ENCODE data around the gene SLC25A43. TPM values are rescaled to one million over a fixed set of nuclear protein-coding genes. Genes with fewer than 3 reads are reported as not detected.
A peak's percentile ranks its signal among the peaks of the same experiment; 100 is the strongest.

SLC25A43 gene
- total and polyA plus RNA-seq, 2 of the 4 experiments (the other 2 are of a cell fraction), result 12.3 to 12.5 TPM

DNA sequence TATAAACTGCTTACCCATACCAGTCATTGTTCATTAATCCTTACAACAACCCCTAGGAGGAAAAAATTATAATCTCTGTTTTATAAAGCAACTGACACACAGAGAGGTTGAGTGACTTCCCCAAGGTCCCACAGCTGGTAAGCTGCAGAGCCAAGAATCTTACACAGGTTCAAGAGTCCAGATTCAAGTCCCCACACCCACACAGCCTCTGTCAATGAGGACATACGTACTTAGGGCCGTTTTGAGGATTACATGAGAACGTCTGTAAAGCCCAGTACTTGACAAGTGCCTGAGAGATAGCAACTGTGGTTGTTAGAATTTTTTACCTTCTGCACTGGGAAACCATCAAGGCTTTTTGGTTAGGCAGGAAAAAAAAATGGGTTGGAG, 556 bp upstream of the SLC25A43 start:
- BruUV-seq (replicated peaks), result no TSS peak
- DNase-seq, result no peak
- CTCF ChIA-PET, result no interaction called here

More for the DNA sequence above, 556 bp upstream of the SLC25A43 start:
- Histone ChIP-seq H4K20me1 (ENCODE audit: insufficient read depth, low read length) (no peaks in the 10 kb centered on the region), H3K23ac (ENCODE audit: low read depth, low read length) (peak overlapping the region; percentile 63), H2BK120ac (ENCODE audit: low read depth, low read length) (peak overlapping the region; percentile 46; the same call in 1 of the 2 replicates), H4K5ac (ENCODE audit: low read depth, low read length) (peak overlapping the region; percentile 75), H3K4me1 (ENCODE audit: control insufficient read depth, insufficient read depth, low read length) (peaks cover 9% of the 10 kb centered on the region), H2BK5ac (ENCODE audit: low read depth, low read length, poor library complexity, severe bottlenecking) (no peak overlapping the region), H3K27ac (ENCODE audit: insufficient read depth, low read length) (peak overlapping the region; percentile 71; the same call in 1 of the 2 replicates), H2AK5ac (ENCODE audit: low read depth, low read length) (no peak overlapping the region), H2BK15ac (ENCODE audit: low read depth, low read length) (no peak overlapping the region), H2AFZ (replicated peaks; ENCODE audit: low read length, poor library complexity) (peak overlapping the region; percentile 90), H2AK9ac (replicated peaks; ENCODE audit: low read depth, low read length, poor library complexity) (peak overlapping the region; percentile 82), H4K91ac (ENCODE audit: insufficient read depth, low read depth, low read length) (peak overlapping the region; percentile 66; the same call in 1 of the 2 replicates), H3K4me2 (ENCODE audit: low read depth, low read length) (peak overlapping the region; percentile 86), H3K4me3 (ENCODE audit: insufficient read depth, low read depth, low read length) (peak overlapping the region; percentile 81), H2BK20ac (ENCODE audit: low read depth, low read length) (no peak overlapping the region), H3K18ac (ENCODE audit: low read depth, low read length) (peak overlapping the region; percentile 79; the same call in 1 of the 2 replicates), H3K79me1 (ENCODE audit: low read depth in 1 of 2, low read length in 2 of 2) (peaks cover 8 to 21% of the 10 kb centered on the region in 2 experiments; a peak in 3 of 4 replicates), H4K8ac (ENCODE audit: low read depth in 2 of 2, low read length in 2 of 2) (peak overlapping the region; percentile 88 to 97), H3K9me3 (ENCODE audit: control insufficient read depth, insufficient read depth, low read length) (no peaks in the 10 kb centered on the region), H3K14ac (replicated peaks; ENCODE audit: low read depth, low read length) (peak overlapping the region; percentile 63), H3K56ac (ENCODE audit: extremely low read depth, insufficient read depth, low read length) (no peak overlapping the region), H3K4ac (ENCODE audit: low read depth, low read length) (peak overlapping the region; percentile 75), H3K9ac (ENCODE audit: low read depth, low read length) (peak overlapping the region; percentile 75), H3K9me1 (ENCODE audit: insufficient read depth, low read length) (no peaks in the 10 kb centered on the region; the same call in 1 of the 2 replicates), H3K27me3 (ENCODE audit: control insufficient read depth, insufficient read depth, low read length) (no peaks in the 10 kb centered on the region), H3K36me3 (ENCODE audit: control insufficient read depth, insufficient read depth, low read length) (no peaks in the 10 kb centered on the region; the same call in 1 of the 2 replicates)
- in situ Hi-C loops (cut with MboI; ENCODE audit: low sequenced_read_pairs), result no loop called here
- TF ChIP-seq MAFK (IDR thresholded peaks at IDR 0.05; ENCODE audit: low read depth, low read length) (no peak), FOS (IDR thresholded peaks at IDR 0.05; ENCODE audit: low read depth, low read length) (no peak), CEBPB (IDR thresholded peaks at IDR 0.05; ENCODE audit: low read depth, low read length) (no peak), RCOR1 (IDR thresholded peaks at IDR 0.05; ENCODE audit: insufficient replicate concordance, low read length) (no peak), USF2 (IDR thresholded peaks at IDR 0.05; ENCODE audit: low read depth, low read length) (no peak), MXI1 (IDR thresholded peaks at IDR 0.05; ENCODE audit: borderline replicate concordance, low read depth, low read length) (no peak), CHD1 (IDR thresholded peaks at IDR 0.05; ENCODE audit: low read depth, low read length) (no peak), POLR2A (IDR thresholded peaks at IDR 0.05; ENCODE audit: low read depth, low read length) (no peak)
- TF ChIP-seq, protein P1, sequence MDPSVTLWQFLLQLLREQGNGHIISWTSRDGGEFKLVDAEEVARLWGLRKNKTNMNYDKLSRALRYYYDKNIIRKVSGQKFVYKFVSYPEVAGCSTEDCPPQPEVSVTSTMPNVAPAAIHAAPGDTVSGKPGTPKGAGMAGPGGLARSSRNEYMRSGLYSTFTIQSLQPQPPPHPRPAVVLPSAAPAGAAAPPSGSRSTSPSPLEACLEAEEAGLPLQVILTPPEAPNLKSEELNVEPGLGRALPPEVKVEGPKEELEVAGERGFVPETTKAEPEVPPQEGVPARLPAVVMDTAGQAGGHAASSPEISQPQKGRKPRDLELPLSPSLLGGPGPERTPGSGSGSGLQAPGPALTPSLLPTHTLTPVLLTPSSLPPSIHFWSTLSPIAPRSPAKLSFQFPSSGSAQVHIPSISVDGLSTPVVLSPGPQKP (IDR thresholded peaks at IDR 0.05; ENCODE audit: borderline replicate concordance, low read depth, low read length), result no peak
- TF ChIP-seq, protein P2, sequence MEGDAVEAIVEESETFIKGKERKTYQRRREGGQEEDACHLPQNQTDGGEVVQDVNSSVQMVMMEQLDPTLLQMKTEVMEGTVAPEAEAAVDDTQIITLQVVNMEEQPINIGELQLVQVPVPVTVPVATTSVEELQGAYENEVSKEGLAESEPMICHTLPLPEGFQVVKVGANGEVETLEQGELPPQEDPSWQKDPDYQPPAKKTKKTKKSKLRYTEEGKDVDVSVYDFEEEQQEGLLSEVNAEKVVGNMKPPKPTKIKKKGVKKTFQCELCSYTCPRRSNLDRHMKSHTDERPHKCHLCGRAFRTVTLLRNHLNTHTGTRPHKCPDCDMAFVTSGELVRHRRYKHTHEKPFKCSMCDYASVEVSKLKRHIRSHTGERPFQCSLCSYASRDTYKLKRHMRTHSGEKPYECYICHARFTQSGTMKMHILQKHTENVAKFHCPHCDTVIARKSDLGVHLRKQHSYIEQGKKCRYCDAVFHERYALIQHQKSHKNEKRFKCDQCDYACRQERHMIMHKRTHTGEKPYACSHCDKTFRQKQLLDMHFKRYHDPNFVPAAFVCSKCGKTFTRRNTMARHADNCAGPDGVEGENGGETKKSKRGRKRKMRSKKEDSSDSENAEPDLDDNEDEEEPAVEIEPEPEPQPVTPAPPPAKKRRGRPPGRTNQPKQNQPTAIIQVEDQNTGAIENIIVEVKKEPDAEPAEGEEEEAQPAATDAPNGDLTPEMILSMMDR (conservative IDR thresholded peaks at IDR 0.05; ENCODE audit: low read depth, low read length), result no peak
- no peak for ATAC-seq (ENCODE audit: low read depth)
- intact Hi-C loops (cut with micrococcal nuclease), result no loop called here
- POLR2A ChIA-PET (ENCODE audit: unreplicated experiment), result no interaction called here
- WGBS, 2 experiments (ENCODE audit: extremely low coverage in 2 of 2, insufficient read length in 1 of 2), result no CpG with 5 or more reads among the region's 3 CpGs
- dilution Hi-C loops (cut with HindIII; ENCODE audit: low sequenced_read_pairs, unreplicated experiment), result no loop called here
